Activated CD8-positive, alpha-beta memory T cell treated with anti-CD3 and anti-CD28 coated beads for 1 hour (primary cell): ENCODE data around the gene ITGA5.

ENCODE experiments used
- DNase-seq, 2 donors: peaks; one replicate each; pipeline ENCODE4 v3.0.0-alpha.2; 2020; ENCODE audit warnings: low read depth in 1 of 2; ENCODE audit errors: extremely low read depth in 1 of 2

Gene ITGA5

DNA sequence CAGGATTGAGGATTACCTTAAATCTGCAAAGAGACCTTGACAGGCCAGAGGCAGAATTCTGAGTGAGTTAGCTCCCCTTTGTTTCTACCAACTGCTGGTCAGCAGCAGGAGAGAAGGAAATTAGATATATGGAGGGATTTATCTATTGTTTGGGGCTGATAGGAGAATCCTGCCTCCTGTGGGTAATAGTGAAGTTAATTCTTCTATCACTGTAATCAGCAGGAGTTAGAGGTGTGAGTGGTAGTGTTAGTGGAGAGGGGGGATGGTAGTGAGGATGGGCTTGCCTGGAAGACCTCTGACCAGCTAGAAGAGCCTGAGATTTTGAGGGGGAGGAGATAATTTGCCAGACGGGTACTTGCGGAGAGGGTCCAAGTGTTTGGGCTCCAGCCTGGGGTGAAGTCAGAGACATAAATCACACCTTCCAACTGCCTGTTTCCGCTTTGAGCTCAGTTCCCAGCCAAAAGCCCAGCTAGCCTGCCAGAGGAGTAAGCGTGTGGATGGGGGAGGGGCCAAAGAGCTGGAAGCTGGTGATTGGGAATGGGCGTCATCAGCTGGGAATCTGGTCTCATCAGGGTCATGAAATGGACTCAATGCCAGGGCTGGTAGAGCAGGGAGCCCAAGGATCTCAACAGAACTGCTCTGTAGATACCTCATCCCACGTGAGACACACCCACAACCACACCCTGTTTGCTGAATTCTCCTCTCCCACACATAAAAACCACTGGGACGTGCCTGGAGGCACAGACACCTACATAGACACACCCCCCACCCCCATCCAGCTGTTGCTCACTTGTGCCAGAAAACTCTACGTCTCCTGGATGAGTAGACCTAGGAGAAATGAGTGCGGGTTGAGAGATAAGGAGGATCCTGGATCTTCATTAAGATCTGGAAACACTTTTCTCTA, 13.1 kb upstream of the ITGA5 start:
- DNase-seq: no peak

DNA sequence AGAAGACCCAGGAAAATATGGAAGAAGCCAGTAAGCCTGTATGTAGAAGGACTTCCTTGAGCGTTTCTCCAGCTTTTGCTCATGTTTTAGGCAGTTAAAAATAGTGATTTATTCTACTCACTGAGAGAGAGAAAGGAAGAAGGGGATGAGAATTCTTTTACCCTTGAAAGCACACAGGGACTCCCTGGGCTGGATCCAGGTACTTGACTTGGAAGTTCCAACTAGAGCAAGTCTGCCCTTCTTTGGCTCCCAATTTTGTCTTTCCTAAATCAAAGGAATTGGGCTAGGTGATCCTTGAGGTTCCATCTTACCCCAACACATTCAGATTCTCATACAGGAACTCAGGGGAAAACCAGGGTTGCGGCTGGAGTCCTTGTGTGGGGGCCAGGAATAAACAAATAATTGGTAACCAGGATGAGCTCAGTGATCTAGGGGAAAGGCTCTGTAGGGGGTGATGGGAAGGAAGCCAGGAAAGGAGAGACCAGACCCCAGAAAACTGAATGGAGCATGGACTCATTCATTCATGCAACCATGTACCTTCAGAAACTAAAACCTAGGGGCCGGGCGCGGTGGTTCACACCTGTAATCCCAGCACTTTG, 11.5 kb upstream of the ITGA5 start:
- DNase-seq: no peak

DNA sequence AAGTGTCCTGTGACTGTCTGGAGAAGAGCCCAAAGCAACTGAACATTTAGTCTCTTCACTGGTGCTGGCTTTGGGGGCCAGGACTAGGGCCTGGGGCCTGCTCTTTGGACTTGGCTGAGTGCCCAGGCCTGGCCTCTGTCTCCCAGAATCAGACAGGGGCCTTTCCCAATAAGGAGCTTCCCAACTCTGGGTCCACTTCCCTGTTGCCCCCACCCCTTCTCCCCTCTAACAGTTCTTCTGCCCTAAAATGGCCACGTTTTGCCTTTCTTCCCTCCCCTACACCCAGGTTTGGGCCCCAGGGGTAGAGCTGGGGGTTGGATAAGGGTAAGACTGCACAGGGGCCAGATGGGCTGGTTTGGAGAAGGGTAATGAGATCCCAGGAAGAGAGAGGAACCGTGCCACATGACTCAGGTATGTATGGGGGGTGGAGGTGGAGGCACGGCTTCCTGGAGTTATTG, 10.0 kb upstream of the ITGA5 start:
- DNase-seq: no peak

DNA sequence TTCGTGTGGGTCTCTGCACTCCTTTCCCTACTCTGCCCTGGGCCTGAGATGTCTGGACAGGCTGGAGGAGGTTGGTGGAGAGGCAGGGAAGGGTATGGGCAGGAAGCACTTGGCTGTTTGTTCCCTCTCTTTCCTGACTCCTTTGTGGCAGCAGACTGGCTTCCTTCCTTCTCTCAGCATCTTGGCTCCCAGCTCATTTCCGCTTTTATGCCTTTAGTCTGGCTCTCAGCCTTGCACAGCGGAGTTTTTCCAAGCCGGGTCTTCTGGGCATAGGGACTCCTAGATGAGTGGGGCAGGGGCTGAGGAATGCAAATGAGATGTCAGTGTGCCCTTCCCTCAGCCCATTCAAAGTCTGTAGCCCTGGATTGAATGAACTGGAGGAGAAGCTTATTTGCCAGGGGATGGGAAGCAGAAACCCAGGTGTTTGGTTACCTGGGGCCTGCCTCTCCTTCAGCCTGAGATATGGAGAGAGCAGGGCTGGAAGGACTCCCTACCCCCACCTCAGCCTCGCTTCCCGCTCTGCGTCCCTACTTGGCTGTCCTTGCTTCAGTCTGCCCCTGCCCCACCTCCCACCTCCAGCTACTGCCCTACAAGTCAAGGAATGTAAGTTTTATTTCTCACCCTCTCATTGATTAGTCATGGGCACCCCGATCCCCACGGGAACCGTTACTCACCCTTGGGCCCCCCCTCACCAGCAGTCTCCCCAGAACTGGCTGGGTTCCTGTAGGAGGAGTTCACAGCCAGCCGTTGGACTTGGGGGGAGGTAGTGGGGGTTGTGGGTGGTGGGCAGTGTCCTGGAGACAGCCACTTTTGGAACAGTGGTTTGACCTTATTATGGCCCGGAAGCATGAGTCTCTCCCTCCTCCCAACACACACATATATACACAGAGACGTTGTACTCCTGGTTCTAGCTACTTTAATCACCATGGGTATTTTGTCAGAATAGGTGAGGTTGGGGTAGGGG, 9.3 kb upstream of the ITGA5 start:
- DNase-seq: no peak

DNA sequence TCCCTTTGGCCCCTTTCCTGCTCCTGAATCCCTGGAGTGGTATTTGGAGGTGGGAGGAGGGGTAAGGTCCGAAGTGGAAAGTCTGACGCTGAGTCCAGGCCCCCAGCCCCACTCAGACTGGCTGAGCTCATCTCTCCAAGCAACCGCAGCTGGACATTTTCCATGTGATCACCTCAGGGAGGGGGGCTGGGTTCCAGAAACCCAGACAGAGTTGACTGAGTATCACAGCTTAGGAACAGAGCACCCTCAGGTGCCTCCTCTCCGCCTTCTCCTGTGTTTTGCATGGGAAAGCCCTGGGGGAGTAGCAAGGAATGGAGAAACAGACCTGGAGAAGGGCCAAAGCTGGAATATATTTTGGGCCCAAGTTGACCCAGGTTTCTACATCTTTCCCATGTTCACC, 8.0 kb upstream of the ITGA5 start:
- no peak for DNase-seq

DNA sequence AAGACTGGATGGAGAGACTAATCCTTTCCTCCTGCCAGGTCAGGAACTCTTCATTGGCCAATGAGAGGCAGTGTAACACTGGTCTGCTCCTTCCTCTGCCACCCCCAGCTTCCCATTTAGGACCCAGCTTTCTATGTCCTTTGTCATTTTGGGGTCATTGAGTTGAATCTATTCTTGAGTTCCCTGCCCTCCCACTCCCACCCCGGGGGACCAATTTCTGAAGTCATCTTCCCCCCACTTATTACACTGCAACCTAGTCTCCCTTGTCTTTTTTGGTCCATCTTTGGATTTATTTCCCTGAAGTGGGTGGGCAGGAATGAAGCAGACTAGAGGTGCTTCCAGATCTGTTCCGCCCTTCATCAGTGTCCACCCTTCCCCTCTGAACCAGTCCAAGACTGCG, 7.6 kb upstream of the ITGA5 start:
- no peak for DNase-seq

DNA sequence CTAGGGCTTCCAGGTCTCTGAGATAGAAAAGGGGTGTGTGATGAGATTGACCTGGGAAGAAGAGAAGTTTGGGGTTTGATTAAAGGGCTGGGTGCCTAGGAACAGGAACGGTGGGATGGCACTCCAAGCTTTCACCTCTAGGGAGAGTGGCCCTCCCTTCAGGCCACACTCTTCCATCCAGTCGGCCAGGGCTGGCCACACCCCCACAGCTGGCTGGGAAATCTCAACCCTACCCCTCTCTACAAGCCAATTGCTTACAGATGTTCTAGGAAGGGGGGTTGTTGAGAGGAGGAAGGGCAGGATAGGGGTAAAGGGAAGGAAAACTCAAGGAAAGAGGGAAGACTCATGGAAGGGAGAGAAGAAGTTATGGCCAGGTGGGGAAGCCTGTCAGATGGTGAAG, 6.6 kb upstream of the ITGA5 start:
- DNase-seq: no peak

DNA sequence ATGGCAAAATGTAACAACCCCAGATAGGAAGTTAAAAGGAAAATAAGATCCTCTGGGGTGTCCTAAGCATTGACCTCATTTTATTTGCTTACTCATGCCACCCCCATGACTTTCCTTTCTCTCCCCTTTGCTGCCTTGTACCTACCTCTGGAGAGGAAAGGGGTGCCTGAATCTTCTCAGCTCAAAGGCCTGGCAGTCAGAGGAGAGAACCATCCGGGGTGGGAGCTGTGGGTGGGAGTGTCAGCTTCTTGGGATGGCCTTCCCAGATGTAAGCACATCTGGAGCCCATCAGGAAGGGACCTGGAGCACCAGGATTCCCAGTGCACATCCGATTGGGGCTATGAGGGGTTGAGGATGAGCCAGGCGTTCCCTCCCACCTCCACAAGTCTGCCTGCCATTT, 5.2 kb upstream of the ITGA5 start:
- DNase-seq: no peak

DNA sequence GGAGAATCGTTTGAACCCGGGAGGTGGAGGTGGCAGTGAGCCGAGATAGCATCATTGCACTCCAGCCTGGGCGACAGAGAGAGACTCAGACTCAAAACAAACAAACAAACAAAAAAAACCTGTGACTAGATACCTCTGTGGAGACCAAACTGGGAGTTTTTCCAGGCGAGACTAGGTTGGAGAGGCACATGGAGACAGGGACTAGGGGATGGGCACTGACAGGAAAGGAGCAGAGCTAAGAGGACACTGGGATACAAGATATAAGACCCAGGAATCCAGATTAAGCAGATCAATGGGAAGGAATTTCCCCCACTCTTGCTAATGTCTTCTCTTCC, 4.7 kb upstream of the ITGA5 start:
- DNase-seq: no peak

DNA sequence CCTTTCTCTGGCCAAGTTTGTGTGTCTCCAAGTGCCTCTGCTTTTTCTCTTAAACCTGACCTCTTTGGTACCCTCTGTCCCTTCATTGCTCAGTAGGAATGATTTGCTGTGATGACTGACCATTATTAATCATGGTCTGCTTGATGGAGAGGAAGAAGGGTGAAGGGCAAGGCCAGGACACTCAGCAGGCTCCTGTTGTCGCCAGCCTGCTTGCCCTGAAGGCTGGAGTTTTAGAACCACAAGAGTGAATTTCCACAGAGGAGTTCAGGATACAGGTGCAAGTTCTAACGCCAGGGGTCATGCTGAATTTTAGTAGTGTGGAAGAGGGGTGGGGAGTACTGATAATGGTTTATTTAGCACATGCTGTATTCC, 2.8 kb upstream of the ITGA5 start:
- no peak for DNase-seq

DNA sequence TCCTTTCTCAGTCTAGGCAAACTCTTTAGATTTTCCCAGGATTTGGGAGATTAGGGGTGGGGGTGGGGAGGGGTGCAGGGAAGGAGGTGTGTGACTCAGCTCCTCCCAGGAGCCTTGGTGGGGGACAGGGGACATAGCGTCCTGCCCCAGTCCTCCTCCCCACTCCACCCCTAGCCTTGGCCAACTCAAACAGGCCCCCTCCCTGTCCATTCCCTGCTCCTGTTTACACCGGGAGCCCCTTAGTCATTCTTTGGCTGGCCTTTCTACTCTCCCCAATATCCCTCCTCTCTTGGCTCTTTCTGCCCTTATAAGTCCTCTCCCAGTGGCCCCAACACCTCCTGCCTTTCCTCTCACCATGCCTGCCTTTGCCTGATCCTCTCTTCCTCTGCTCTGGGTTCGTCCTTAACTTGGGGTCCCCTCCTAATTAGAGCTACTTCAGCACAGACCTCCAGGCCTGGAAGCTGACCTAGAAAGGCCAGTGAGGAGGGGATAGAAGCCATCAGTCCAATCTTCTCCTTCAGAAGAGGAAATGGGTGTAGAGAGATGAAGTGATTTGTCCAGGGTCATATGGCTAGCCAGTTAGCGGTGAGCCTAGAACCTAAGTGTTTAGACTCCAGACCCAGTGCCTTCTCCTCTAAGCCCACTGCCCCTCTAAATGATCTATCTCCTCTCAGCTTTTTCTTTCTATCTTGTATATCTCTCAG, 2.3 kb upstream of the ITGA5 start:
- DNase-seq: no peak

DNA sequence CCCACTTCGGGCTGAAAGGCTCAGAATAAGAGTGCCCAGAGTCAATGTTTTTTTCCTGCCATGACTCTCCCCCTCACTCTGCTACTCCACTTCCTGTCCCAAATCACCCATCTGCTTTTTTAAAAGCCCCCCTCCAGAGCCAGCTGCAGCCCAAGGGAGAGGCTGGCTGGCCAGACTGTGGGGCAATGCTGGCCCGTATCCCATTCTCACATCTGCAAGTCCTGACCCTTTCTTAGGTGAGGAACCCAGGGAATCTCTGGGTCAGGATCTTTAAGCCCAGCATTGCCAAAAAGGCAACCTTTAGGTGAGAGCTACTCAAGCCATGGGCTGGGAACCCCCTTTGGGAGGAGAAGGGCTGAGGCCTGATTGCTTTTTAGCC, 1.7 kb upstream of the ITGA5 start:
- DNase-seq: no peak

DNA sequence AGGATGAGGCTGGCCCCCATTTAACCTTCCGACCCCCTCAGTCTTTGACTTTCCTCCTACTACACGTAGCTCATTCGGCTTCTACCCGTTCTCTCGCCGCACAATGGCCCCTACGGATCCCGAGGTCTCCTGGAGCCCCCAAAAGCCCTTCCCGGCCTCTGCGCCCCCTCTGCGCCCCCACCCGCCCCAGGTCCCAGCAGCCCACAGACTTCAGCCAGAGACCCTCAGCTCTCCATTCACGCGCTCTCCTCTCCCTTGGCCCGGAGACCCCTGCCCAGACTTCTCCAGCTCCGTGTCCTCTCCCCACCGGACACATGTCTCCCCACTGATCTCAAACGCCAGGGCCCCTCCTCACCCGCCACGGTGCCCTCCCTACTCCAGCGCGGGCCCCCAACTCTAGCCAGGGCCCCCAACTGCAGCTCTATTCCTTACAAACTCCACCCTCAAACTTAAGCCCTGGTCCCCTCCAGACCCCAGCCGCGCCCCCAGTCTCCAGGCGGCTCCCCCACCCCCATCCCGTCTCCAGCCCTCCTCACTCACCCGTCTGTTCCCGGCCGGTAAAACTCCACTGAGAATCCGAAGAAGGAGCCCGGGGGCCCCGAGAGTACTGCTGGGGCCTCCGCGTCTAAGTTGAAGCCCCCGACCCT, 502 bp downstream of the ITGA5 start:
- no peak for DNase-seq

DNA sequence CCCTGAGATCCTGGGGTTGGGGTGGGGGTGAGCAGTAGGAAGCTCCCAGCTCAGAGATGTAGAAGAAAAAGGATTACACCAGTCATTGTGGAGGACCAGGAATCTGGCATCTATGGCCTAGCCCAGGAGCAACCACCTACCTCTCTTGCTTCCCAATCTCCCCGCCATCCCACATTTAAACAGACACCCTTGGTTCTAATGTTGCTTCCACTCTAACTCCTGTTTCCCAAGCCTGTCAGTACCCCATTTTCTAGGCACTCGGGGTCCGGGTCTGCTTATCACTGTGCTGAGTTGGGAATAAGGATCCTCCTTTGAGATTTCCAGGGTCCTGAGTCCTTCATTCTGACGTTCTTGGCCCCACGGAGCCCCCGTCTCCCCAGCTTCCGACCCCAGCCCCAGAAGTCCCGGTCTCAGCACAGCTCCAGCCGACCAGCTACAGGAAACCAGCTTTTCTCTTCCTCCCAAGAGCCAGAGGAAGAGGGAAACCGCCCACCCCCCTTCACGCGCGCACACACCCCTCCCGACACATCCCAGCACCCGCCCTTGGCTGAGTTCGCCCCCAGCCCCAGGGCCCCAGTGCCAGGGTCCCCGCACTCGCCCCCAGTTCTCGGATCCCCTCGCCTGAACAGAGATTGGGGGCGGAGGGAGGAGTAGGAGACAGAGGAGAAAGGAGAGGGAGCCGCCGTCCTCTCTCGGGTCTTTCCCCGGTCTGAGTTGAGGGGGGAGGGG, 1.2 kb downstream of the ITGA5 start:
- DNase-seq: no peak

DNA sequence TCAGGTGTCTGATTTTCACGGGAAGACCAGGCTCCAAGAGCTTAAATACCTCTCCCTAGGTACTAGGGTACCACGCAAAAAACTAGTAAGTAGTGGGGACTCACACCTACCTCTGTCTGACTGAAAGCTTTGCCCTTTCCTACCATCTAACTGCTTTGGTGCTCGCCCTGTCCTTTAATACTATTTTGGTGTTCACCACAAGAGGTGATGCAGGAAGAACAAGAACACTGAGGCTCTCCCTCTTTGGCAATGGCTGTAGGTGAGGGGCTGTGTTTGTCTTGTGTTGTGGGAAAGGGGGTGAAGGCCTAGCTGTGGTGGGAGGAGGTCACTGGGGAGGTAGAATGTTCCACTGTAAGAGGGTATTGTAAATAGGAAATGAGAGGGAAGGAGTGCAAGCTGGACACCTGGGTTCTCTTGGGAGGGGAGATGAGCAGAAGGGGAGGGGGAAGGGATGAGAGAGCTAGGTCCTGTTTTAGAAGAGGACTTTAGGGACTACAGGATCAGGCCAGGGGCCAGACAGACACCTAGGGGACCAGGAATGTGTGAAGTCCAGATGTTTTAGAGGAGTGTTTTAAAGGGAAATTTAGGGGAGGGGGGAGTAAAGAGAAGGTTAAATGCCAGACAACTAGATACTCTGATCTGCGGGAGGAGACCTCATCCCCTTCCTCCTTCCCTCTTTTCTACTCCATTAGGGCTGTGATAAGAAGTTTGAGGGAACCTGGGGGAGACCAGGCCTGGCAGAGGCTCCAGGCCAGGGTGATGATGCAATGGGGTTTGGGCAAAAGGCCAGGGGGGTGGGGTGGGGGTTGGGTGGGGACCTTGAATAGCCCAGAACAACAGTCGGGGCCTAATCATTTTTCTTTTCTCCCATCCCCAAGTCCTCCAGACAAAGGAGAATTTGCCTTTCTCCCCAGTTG, 2.1 kb downstream of the ITGA5 start:
- no peak for DNase-seq

DNA sequence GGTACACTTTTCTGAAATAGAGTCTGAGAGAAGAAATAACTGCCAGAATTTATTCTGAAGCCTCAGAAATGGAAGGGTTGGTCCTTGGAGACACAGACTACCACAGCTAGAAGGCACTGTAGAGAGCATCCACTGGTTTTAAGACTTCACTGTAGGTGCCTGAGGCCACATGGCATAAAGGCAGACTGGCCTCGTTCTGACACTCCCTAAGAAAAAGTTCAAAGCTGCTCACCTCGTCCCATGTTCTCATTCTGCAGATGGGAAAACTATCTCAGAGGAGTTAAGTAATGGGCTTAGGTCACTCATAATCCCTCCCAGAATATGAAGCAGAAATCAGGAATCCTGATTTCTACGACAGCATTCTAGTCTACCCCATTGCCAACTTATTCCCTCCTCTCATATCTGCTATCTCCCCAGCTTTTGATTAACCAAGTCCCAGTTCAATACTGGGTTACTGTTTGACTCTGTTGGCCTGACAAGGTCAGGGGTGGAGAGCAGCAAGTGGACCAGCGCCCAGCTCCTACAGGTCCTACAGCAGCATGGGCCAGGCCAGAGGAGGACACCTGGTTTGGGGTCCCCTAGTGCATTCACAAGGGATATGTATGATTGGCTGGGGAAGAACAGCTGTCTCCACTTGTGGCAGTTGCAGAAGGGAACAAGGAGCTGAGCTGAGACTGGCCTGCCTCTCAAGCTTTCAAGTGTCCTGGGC, 3.7 kb downstream of the ITGA5 start:
- DNase-seq: no peak

DNA sequence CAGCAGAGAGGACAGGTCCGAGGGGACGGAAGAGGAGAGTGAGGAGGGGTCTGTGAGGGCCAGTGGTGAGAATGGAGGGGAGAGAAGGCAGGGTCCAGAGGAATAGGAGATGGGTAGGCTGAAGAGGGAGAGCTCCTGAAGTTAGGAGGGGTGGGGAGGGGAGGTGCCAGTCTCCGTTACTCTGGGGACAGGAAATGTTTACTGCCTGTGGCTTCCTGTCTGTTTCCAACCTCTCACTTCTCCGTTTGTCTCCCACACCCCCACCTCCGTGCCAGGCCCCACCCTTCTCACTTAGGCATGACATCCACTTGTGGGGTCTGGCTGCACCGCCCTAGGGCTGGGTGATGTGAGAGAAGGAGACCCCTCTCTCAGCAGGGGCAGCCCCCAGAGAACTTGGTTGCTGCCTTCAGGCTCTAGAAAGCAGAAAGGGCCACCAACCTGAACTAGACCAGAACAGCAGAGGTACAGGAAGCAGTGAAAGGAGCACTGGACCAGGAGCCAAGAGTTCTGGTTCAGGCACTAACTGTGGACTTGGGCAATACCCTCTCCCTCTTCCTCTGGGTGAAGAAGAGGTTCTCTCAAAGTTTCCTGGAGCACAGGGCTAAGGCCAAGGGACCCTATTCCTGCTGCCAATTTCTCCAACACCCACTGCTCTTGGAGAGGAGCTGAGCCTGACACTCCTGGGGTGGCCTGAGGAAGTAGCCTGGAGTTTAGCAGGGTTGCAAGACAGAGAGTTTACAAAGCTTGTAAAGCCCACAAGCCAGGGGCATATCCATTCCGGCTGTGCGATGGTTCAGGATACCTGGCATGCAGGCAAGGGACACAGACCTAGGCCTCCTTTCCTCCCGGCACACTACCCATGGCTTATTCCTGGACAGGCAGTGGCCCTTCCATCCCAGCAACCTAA, 5.5 kb downstream of the ITGA5 start:
- peak; percentile 63 to 77 for DNase-seq
